Activated CD8-positive, alpha-beta memory T cell treated with anti-CD3 and anti-CD28 coated beads for 1 hour (primary cell): ENCODE results near the gene NFE2L2.
"Not testable (repeated sequence)": the region's sequence is repeated elsewhere in the genome, so short reads cannot be mapped to it uniquely, and the experiment has no call there.

ENCODE experiments used
- DNase-seq, 2 donors: peaks; one replicate each; pipeline ENCODE4 v3.0.0-alpha.2; 2020; ENCODE audit warnings: low read depth in 1 of 2; ENCODE audit errors: extremely low read depth in 1 of 2

Gene NFE2L2

GRCh38 chr2:177204417-177204816, 60.1 kb downstream of the NFE2L2 start:
- DNase-seq, result no peak

GRCh38 chr2:177201919-177202346, 62.6 kb downstream of the NFE2L2 start:
- DNase-seq, result no peak

- not testable (repeated sequence) for DNase-seq
These were observed 64.1 kb downstream of the NFE2L2 start for GRCh38 chr2:177200419-177200818.

GRCh38 chr2:177195194-177195593, 69.3 kb downstream of the NFE2L2 start:
- no peak for DNase-seq

- DNase-seq, result no peak
These were observed 71.3 kb downstream of the NFE2L2 start for GRCh38 chr2:177193240-177193639.

- no peak for DNase-seq
These were observed 71.7 kb downstream of the NFE2L2 start for GRCh38 chr2:177192788-177193187.

GRCh38 chr2:177190941-177191340, 73.6 kb downstream of the NFE2L2 start:
- DNase-seq, result no peak

- no peak for DNase-seq
These were observed 75.8 kb downstream of the NFE2L2 start for GRCh38 chr2:177188482-177189469.

- DNase-seq, result no peak
These were observed 76.8 kb downstream of the NFE2L2 start for GRCh38 chr2:177187631-177188312.

- DNase-seq, result not testable (repeated sequence)
These were observed 78.5 kb downstream of the NFE2L2 start for GRCh38 chr2:177186038-177186437.

GRCh38 chr2:177184606-177185005, 79.9 kb downstream of the NFE2L2 start:
- no peak for DNase-seq

GRCh38 chr2:177183860-177184259, 80.7 kb downstream of the NFE2L2 start:
- DNase-seq, result no peak
